ENCODE measurements around the gene PITPNM3.

- no peak for TF ChIP-seq CTCF (conservative IDR thresholded peaks at IDR 0.05; ENCODE audit: low read depth, low read length)
- no peak for TF ChIP-seq EZH2 (IDR thresholded peaks at IDR 0.05; ENCODE audit: borderline replicate concordance, low read depth, low read length, poor library complexity, severe bottlenecking)
Observed at GRCh38 chr17:6465206-6466003, 91.0 kb downstream of the PITPNM3 start.

Data from A673 (cell line).